ENCODE measurements around the gene FYCO1.

Gene FYCO1

GRCh38 chr3:45964139-45964538, 31.5 kb downstream of the FYCO1 start:
- no peak for DNase-seq (ENCODE audit: low read depth)

- DNase-seq (ENCODE audit: low read depth) = no peak
These were observed 33.6 kb downstream of the FYCO1 start for GRCh38 chr3:45962033-45962432.

GRCh38 chr3:45960289-45960688, 35.3 kb downstream of the FYCO1 start:
- no peak for DNase-seq (ENCODE audit: low read depth)

GRCh38 chr3:45959201-45959600, 36.4 kb downstream of the FYCO1 start:
- DNase-seq (ENCODE audit: low read depth) = no peak

GRCh38 chr3:45958321-45958791, 37.3 kb downstream of the FYCO1 start:
- peak; percentile 78 for DNase-seq (ENCODE audit: low read depth)

GRCh38 chr3:45957586-45957985, 38.0 kb downstream of the FYCO1 start:
- no peak for DNase-seq (ENCODE audit: low read depth)

- DNase-seq (ENCODE audit: low read depth) = no peak
These were observed 39.9 kb downstream of the FYCO1 start for GRCh38 chr3:45955706-45956105.

- no peak for DNase-seq (ENCODE audit: low read depth)
These were observed 40.5 kb downstream of the FYCO1 start for GRCh38 chr3:45955017-45955647.

- DNase-seq (ENCODE audit: low read depth) = no peak
These were observed 41.3 kb downstream of the FYCO1 start for GRCh38 chr3:45954306-45954705.

GRCh38 chr3:45953536-45953935, 42.1 kb downstream of the FYCO1 start:
- no peak for DNase-seq (ENCODE audit: low read depth)

GRCh38 chr3:45952456-45952855, 43.2 kb downstream of the FYCO1 start:
- peak; percentile 29 for DNase-seq (ENCODE audit: low read depth)

- no peak for DNase-seq (ENCODE audit: low read depth)
These were observed 43.7 kb downstream of the FYCO1 start for GRCh38 chr3:45951946-45952345.

GRCh38 chr3:45950686-45951600, 44.7 kb downstream of the FYCO1 start:
- DNase-seq (ENCODE audit: low read depth) = peak; percentile 13

GRCh38 chr3:45950131-45950530, 45.5 kb downstream of the FYCO1 start:
- no peak for DNase-seq (ENCODE audit: low read depth)

- no peak for DNase-seq (ENCODE audit: low read depth)
These were observed 46.2 kb downstream of the FYCO1 start for GRCh38 chr3:45949432-45949831.

- no peak for DNase-seq (ENCODE audit: low read depth)
These were observed 46.7 kb downstream of the FYCO1 start for GRCh38 chr3:45948881-45949280.

- peak; percentile 98 for DNase-seq (ENCODE audit: low read depth)
These were observed 47.3 kb downstream of the FYCO1 start for GRCh38 chr3:45948311-45948781.

- DNase-seq (ENCODE audit: low read depth) = peak; percentile 76
These were observed 48.3 kb downstream of the FYCO1 start for GRCh38 chr3:45947361-45947760.

GRCh38 chr3:45946875-45947274, 48.7 kb downstream of the FYCO1 start:
- no peak for DNase-seq (ENCODE audit: low read depth)

GRCh38 chr3:45946307-45946706, 49.3 kb downstream of the FYCO1 start:
- DNase-seq (ENCODE audit: low read depth) = peak; percentile 46

GRCh38 chr3:45944830-45945620, 50.6 kb downstream of the FYCO1 start:
- no peak for DNase-seq (ENCODE audit: low read depth)

- DNase-seq (ENCODE audit: low read depth) = peak; percentile 14
These were observed 52.3 kb downstream of the FYCO1 start, which contains the start of gene CXCR6 for GRCh38 chr3:45943207-45943846. TSS of gene CXCR6 (plus strand) at chr3:45943464. CDS start at chr3:45946482, 3,018 bp downstream.

Data from EH (cell line).